Right renal cortex interstitium (tissue), 3 donors: ENCODE measurements around the gene CTBP2. TPM values are rescaled to one million over a fixed set of nuclear protein-coding genes. Genes with fewer than 3 reads are reported as not detected.
"Not testable (repeated sequence)": the region's sequence is repeated elsewhere in the genome, so short reads cannot be mapped to it uniquely, and the experiment has no call there.

Experiments
- DNase-seq, 3 donors: peaks; one replicate each; pipeline ENCODE4 v3.0.0-alpha.2; 2013; ENCODE audit warnings: low read depth in 3 of 3, low spot score in 2 of 3
- polyA plus RNA-seq, 3 donors: library from polyadenylated mRNA; unstranded; fragments of 120-200 nt; gene quantifications; one replicate each; pipeline ENCODE4 v1.2.1, GENCODE V29; 2013; ENCODE audit not compliant: insufficient read length in 3 of 3

CTBP2 gene
- polyA plus RNA-seq, 3 donors, result 83.7 to 92.7 (median 88.2) TPM

GRCh38 chr10:125160856-125161706, 718 bp upstream of the CTBP2 start:
- DNase-seq, result no peak

- DNase-seq, result no peak
These were observed 854 bp downstream of the CTBP2 start for GRCh38 chr10:125159486-125159931.

GRCh38 chr10:125158601-125159485, 1.5 kb downstream of the CTBP2 start:
- no peak for DNase-seq

- no peak for DNase-seq
These were observed 2.1 kb downstream of the CTBP2 start for GRCh38 chr10:125158275-125158600.

- no peak for DNase-seq
These were observed 2.9 kb downstream of the CTBP2 start for GRCh38 chr10:125157505-125157904.

GRCh38 chr10:125156739-125157480, 3.5 kb downstream of the CTBP2 start:
- DNase-seq, result no peak

GRCh38 chr10:125156196-125156595, 4.2 kb downstream of the CTBP2 start:
- DNase-seq, result no peak

GRCh38 chr10:125155101-125155500, 5.3 kb downstream of the CTBP2 start:
- no peak for DNase-seq

- no peak for DNase-seq
These were observed 5.8 kb downstream of the CTBP2 start for GRCh38 chr10:125154529-125154928.

GRCh38 chr10:125153703-125154490, 6.5 kb downstream of the CTBP2 start:
- no peak for DNase-seq

- no peak for DNase-seq
These were observed 7.7 kb downstream of the CTBP2 start for GRCh38 chr10:125152450-125153368.

GRCh38 chr10:125151553-125152449, 8.6 kb downstream of the CTBP2 start:
- no peak for DNase-seq

GRCh38 chr10:125151170-125151552, 9.2 kb downstream of the CTBP2 start:
- DNase-seq, result no peak

- not testable (repeated sequence) for DNase-seq
These were observed 9.8 kb downstream of the CTBP2 start for GRCh38 chr10:125150376-125151083.

- no peak for DNase-seq
These were observed 10.7 kb downstream of the CTBP2 start for GRCh38 chr10:125149680-125150047.

GRCh38 chr10:125149036-125149679, 11.2 kb downstream of the CTBP2 start:
- no peak for DNase-seq

GRCh38 chr10:125148528-125148927, 11.8 kb downstream of the CTBP2 start:
- no peak for DNase-seq
